Lower leg skin (tissue), 4 donors: ENCODE results near the gene ZNF526. TPM values are rescaled to one million over a fixed set of nuclear protein-coding genes. Genes with fewer than 3 reads are reported as not detected.
A peak's percentile ranks its signal among the peaks of the same experiment; 100 is the strongest.

ENCODE experiments used
- DNase-seq, 2 donors: peaks; one replicate each; pipeline ENCODE4 v3.0.0-alpha.2; 2019; ENCODE audit warnings: low spot score in 2 of 2
- H3K4me3 ChIP-seq: fragments of 200-600 bp; sonication (generic); 2 replicates; pipeline ENCODE4 v1.5.1; 2017; ENCODE audit warnings: mild to moderate bottlenecking, low read depth; ENCODE audit not compliant: poor library complexity, severe bottlenecking
- POLR2A ChIP-seq, 2 donors: fragments of 450-650 bp; IDR thresholded peaks; one replicate each; pipeline ENCODE4 v1.6.1; 2016 to 2017; ENCODE audit warnings: antibody characterized with exemption in 2 of 2, mild to moderate bottlenecking in 1 of 2, moderate library complexity in 1 of 2
- WGBS, 2 donors: methylation state at CpG; one replicate each; pipeline ENCODE4 v1.1.5; 2018; 5-methylcytosine and 5-hydroxymethylcytosine counted together
- intact Hi-C: fragments of 100-400 bp; cut with DNase I; formaldehyde crosslinking; loops from one replicate; pipeline ENCODE4 v1.15.0; 2023; ENCODE audit warnings: low total_unique reads
- total RNA-seq, 4 donors: library from RNA; depleted of rRNA; stranded (reverse); fragments of >200 nt; gene quantifications; one replicate each; pipeline ENCODE4 v1.1.0, GENCODE V29; 2016
- TF ChIP-seq, protein P1 (sequence below), 3 donors: fragments of 450-650 bp; IDR thresholded peaks; one replicate each; pipeline ENCODE4 v1.5.1; 2016; ENCODE audit warnings: antibody characterized with exemption in 3 of 3, mild to moderate bottlenecking in 3 of 3, moderate library complexity in 2 of 3

The ZNF526 gene
- total RNA-seq, 4 donors from 2014 or later: 6.9 to 10.7 (median 8.6) TPM

DNA sequence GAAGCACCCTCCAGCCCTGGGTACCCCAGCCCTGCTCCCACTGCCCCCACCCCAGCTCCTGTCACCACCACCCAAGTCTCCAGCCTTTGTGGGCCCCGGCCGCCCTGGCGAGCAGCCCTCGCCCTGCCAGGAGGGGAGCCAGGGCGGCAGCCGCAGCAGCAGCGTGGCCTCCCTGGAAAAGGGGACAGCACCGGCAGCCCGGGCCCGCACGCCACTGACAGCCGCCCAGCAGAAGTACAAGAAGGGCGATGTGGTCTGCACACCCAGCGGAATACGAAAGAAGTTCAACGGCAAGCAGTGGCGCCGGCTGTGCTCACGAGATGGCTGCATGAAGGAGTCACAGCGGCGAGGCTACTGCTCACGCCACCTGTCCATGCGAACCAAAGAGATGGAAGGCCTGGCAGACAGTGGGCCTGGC lies 52.9 kb downstream of the ZNF526 start:
- TF ChIP-seq POLR2A (IDR thresholded peaks at IDR 0.05): no peak
- TF ChIP-seq, protein P1, sequence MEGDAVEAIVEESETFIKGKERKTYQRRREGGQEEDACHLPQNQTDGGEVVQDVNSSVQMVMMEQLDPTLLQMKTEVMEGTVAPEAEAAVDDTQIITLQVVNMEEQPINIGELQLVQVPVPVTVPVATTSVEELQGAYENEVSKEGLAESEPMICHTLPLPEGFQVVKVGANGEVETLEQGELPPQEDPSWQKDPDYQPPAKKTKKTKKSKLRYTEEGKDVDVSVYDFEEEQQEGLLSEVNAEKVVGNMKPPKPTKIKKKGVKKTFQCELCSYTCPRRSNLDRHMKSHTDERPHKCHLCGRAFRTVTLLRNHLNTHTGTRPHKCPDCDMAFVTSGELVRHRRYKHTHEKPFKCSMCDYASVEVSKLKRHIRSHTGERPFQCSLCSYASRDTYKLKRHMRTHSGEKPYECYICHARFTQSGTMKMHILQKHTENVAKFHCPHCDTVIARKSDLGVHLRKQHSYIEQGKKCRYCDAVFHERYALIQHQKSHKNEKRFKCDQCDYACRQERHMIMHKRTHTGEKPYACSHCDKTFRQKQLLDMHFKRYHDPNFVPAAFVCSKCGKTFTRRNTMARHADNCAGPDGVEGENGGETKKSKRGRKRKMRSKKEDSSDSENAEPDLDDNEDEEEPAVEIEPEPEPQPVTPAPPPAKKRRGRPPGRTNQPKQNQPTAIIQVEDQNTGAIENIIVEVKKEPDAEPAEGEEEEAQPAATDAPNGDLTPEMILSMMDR (IDR thresholded peaks at IDR 0.05): no peak
- H3K4me3 ChIP-seq: no peak overlapping the region
- intact Hi-C loops: no loop called here
- WGBS, 2 donors: 97% methylated on average over 23 of the region's 23 CpGs
- no peak for DNase-seq

DNA sequence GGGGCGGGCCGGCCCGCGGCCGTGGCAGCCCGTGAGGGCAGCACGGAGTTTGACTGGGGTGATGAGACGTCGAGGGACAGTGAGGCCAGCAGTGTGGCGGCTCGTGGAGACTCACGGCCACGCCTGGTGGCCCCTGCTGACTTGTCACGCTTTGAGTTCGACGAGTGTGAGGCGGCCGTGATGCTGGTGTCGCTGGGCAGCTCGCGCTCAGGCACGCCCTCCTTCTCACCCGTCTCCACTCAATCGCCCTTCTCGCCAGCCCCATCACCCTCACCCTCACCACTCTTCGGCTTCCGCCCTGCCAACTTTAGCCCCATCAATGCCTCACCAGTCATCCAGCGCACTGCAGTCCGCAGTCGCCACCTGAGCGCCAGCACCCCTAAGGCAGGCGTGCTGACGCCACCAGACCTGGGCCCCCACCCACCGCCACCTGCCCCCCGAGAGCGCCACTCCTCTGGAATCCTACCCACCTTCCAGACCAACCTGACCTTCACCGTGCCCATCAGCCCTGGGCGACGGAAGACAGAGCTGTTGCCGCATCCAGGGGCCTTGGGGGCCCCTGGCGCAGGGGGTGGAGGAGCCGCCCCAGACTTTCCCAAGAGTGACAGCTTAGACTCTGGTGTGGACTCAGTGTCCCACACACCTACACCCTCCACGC lies 53.4 kb downstream of the ZNF526 start:
- intact Hi-C loops: no loop called here
- peak in 1 of 2 donors; percentile 14 for DNase-seq
- H3K4me3 ChIP-seq: no peak overlapping the region
- TF ChIP-seq POLR2A (IDR thresholded peaks at IDR 0.05): no peak
- TF ChIP-seq, protein P1 (IDR thresholded peaks at IDR 0.05): no peak
- WGBS, 2 donors: 93 to 94% methylated on average over 37 to 43 of the region's 43 CpGs

- TF ChIP-seq, protein P1 (IDR thresholded peaks at IDR 0.05): no peak
- TF ChIP-seq POLR2A (IDR thresholded peaks at IDR 0.05): no peak
- 92 to 94% methylated on average over 22 of the region's 22 CpGs for WGBS, 2 donors
- H3K4me3 ChIP-seq: no peak overlapping the region
- intact Hi-C loops: no loop called here
- peak in 1 of 2 donors; percentile 14 for DNase-seq
Observed at GRCh38 chr19:42274065-42274682, 54.1 kb downstream of the ZNF526 start.

DNA sequence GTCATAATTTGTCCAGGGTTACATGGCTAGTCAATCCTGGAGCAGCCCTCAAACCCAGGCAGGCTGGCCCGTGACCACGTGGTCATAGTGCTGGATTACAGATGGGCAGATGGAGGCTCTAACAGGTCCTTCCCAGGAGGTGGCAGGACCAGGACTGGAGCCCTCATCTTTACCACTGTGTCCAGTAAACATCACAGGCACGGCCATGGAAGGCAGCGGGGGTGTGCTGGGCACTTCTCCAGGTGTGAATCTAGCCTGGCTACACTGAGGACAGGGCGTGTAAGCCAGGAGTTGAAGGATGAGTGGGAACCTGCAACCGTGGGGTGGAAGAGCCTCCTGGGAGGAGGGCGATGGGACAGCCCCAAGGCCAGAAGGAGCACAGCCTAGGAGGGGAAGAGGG lies 55.0 kb downstream of the ZNF526 start:
- 53 to 66% methylated on average over 7 of the region's 7 CpGs for WGBS, 2 donors
- TF ChIP-seq, protein P1 (IDR thresholded peaks at IDR 0.05): no peak
- no peak for TF ChIP-seq POLR2A (IDR thresholded peaks at IDR 0.05)
- intact Hi-C loops: no loop called here

GRCh38 chr19:42275517-42275916 lies 55.4 kb downstream of the ZNF526 start:
- H3K4me3 ChIP-seq: no peak overlapping the region
- TF ChIP-seq, protein P1 (IDR thresholded peaks at IDR 0.05): no peak
- no peak for TF ChIP-seq POLR2A (IDR thresholded peaks at IDR 0.05)
- DNase-seq: no peak
- intact Hi-C loops: no loop called here
- 80 to 93% methylated on average over 3 of the region's 3 CpGs for WGBS, 2 donors

More for the DNA sequence above, 55.0 kb downstream of the ZNF526 start:
- no peak overlapping the region for H3K4me3 ChIP-seq
- DNase-seq: no peak
